NCI-H510A (cell line): ENCODE data around the gene TXLNG.
"Not testable (repeated sequence)": the region's sequence is repeated elsewhere in the genome, so short reads cannot be mapped to it uniquely, and the experiment has no call there.

Experiments
- DNase-seq: peaks from one replicate; lab custom pipeline; 2025; lab: John Stamatoyannopoulos, UW

The TXLNG gene

GRCh38 chrX:16839219-16839851, 53.1 kb downstream of the TXLNG start:
- DNase-seq: no peak

- DNase-seq: no peak
Measured at GRCh38 chrX:16839852-16840460, 53.7 kb downstream of the TXLNG start.

- no peak for DNase-seq
Measured at GRCh38 chrX:16842684-16843083, 56.4 kb downstream of the TXLNG start.

GRCh38 chrX:16843208-16843909, 57.1 kb downstream of the TXLNG start:
- DNase-seq: no peak

DNA sequence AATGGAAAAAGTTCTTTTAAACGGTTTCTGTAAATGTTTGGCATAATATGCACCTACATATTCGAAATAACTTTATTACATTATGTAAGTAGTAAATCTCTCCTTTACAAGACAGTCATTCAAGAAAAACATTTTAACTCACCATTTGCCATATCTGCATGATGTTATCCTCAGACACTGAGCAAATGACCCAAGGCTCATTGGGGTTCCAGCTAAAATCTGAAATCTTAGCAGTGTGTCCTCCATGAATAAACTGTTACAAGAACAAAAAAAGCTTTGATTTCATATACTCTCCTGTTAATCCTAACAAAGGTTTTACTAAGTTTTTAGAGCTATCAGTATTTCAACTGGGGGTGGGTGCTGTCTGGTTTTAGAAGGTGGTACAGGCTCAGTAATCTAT, 59.4 kb downstream of the TXLNG start:
- no peak for DNase-seq

DNA sequence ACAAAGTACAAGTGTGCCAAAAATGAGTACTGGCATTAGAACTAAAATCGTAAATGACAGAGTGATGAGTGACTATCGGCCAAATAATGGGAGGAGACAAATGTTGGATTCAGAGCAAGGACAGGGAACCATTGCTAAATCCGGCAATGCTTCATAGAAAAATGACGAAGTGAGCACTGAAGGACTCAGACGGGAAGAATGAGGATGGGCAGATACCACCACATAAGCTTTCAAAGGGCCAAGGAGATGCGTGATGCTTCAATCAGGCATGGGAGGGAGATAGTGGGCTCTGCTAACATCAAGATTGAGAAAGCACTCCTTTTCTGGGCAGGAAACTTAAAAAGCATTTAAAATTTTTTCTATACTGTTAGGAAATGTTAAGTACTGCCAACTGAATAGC, 62.3 kb downstream of the TXLNG start:
- no peak for DNase-seq

GRCh38 chrX:16851421-16851820, 65.2 kb downstream of the TXLNG start:
- no peak for DNase-seq

DNA sequence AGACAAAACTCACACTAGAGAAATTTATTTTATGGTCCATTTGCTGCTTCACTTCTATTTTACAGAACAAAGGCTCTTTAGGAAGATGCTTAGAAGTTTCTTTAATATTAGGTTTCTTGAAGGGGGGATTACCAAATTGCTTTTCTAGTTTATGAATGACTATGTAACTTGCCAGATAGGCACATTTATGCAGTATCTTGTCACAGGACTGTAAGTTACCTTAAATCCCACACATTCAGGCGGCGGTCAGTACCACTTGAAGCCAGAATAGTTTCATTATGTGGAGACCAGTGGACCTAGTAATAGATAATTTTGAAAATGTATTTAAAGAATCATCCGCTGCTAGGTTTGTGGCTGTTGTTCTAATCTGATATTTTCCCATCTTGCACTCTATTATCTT, 65.6 kb downstream of the TXLNG start:
- no peak for DNase-seq

DNA sequence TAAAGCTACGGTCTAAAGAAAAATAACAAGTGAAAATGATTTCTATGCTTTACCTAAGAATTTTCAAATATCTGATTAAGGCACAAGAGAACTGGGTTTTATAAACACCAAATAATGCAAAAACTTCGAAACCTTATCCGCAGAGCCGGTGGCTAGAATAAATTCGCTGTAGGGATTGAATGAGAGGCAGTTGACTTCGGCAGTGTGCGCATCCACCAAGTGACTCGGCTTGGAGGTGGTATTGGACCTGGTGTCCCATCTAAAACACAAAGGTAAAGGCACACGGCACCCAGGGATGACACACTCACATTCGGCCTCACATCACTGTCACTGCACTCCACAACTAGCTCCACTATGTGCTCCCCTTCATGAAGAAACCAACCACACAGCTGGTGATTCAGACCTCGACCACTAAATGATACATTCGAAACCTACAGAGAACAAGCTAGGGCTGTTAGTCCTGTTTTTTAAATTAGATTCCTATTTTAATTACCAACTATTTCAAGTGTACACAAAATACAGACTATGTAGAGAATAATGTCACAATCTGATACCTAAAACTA, 66.4 kb downstream of the TXLNG start:
- DNase-seq: no peak

- DNase-seq: no peak
Measured at GRCh38 chrX:16853537-16853936, 67.3 kb downstream of the TXLNG start.

- no peak for DNase-seq
Measured at GRCh38 chrX:16855363-16856075, 69.3 kb downstream of the TXLNG start.

- not testable (repeated sequence) for DNase-seq
Measured at GRCh38 chrX:16856076-16856404, 69.8 kb downstream of the TXLNG start.

- no peak for DNase-seq
Measured at GRCh38 chrX:16856744-16857143, 70.5 kb downstream of the TXLNG start.

DNA sequence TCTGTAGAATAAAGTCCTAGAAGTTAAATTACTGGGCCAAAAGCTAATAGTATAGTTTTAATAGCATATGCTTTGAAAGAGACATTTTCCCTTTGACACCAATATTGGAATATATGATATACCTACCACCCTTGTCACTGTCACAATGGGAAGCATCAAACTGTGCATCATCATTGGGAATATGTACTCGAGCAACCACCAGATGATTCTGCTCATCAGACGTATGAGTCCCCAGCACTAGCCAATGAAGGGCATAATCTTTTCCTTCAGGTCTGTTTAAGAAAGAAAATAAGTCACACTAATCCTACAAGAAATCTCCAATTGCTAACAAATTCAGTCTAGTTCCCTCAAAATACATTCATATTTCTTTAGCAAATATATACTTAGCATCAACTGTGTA, 76.6 kb downstream of the TXLNG start:
- DNase-seq: no peak

GRCh38 chrX:16867947-16868346, 81.7 kb downstream of the TXLNG start:
- DNase-seq: no peak

DNA sequence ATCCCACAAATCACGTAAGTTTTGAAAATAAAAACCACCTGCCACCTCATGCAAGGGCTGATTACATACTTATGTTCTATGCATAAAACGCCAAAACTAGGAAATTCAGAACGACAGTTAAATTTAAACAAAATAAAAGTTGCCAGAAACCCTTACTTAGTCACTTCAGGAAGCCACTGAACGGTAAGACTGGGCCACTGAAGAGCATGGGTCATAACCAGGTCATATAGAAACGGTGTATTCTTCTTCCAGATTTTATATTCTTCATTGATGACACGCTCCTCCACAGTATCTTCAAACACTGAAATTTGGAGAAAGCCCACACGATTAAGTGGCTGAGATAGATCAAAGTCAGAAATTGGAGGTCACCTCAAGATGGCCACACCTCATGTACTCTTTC, 82.7 kb downstream of the TXLNG start:
- no peak for DNase-seq

- peak; percentile 25 for DNase-seq
Measured at GRCh38 chrX:16869393-16870094, 83.3 kb downstream of the TXLNG start.

- DNase-seq: peak; percentile 85
Measured at GRCh38 chrX:16870095-16870861, 84.0 kb downstream of the TXLNG start, which contains the start of gene RBBP7. Gene RBBP7, minus strand, starts transcription at chrX:16870362. Its CDS starts 309 bp downstream, at chrX:16870053.

GRCh38 chrX:16870862-16871815, 84.9 kb downstream of the TXLNG start:
- peak; percentile 24 for DNase-seq

GRCh38 chrX:16873106-16873505, 86.8 kb downstream of the TXLNG start:
- no peak for DNase-seq
